DND-41 (cell line): Measurements from ENCODE around the gene EPB41L2.

Source experiments
- ATAC-seq: fragments of 200-7000 bp; cut with Tn5 transposase; 3 replicates; pipeline ENCODE4 v1.9.1; 2021; ENCODE audit warnings: low read depth; ENCODE audit not compliant: insufficient read depth
- DNase-seq: peaks from one replicate; pipeline ENCODE4 v3.0.0-alpha.2; 2020
- H2AFZ ChIP-seq: 2 replicates; pipeline ENCODE4 v1.6.0; 2012; ENCODE audit warnings: low read depth, low read length
- H3K27ac ChIP-seq: 2 replicates; pipeline ENCODE4 v1.5.1; 2012; ENCODE audit warnings: low read length, inconsistent platforms
- H3K27me3 ChIP-seq: fragments of 200-600 bp; sonication (generic); 2 replicates; pipeline ENCODE4 v1.6.0; 2012; ENCODE audit warnings: low read length, mild to moderate bottlenecking, inconsistent platforms; ENCODE audit not compliant: insufficient read depth, poor library complexity
- H3K36me3 ChIP-seq: 2 replicates; pipeline ENCODE4 v1.5.1; 2012; ENCODE audit warnings: low read length, inconsistent platforms; ENCODE audit not compliant: insufficient read depth
- H3K4me1 ChIP-seq: 2 replicates; pipeline ENCODE4 v1.5.1; 2012; ENCODE audit warnings: mild to moderate bottlenecking, low read length; ENCODE audit not compliant: insufficient read depth
- H3K4me2 ChIP-seq: 2 replicates; pipeline ENCODE4 v1.6.0; 2012; ENCODE audit warnings: mild to moderate bottlenecking, moderate library complexity, low read length, inconsistent platforms; ENCODE audit not compliant: insufficient read depth
- H3K4me3 ChIP-seq, 2 experiments: fragments of 200-600 bp in 1 of 2; shearing (Covaris generic) in 1 of 2; 2 replicates each; pipeline ENCODE4 v1.5.1; 2012 to 2016; ENCODE audit warnings: inconsistent platforms in 2 of 2, low read length in 2 of 2, mild to moderate bottlenecking in 2 of 2, low read depth in 1 of 2, moderate library complexity in 1 of 2
- H3K79me2 ChIP-seq: 2 replicates; pipeline ENCODE4 v1.6.0; 2012; ENCODE audit warnings: low read length, inconsistent platforms; ENCODE audit not compliant: insufficient read depth
- H3K9ac ChIP-seq: 2 replicates; pipeline ENCODE4 v1.6.0; 2012; ENCODE audit warnings: low read depth, mild to moderate bottlenecking, inconsistent platforms, low read length, moderate library complexity
- H3K9me3 ChIP-seq: 2 replicates; pipeline ENCODE4 v1.5.1; 2012; ENCODE audit warnings: low read length, moderate library complexity, mild to moderate bottlenecking, inconsistent platforms; ENCODE audit not compliant: insufficient read depth, severe bottlenecking
- H4K20me1 ChIP-seq: 2 replicates; pipeline ENCODE4 v1.6.0; 2012; ENCODE audit warnings: low read length; ENCODE audit not compliant: insufficient read depth
- EZH2 ChIP-seq: IDR thresholded peaks from 3 replicates; pipeline ENCODE4 v1.6.1; 2012; ENCODE audit warnings: borderline replicate concordance, low read depth, mild to moderate bottlenecking, moderate library complexity, low read length, inconsistent platforms; ENCODE audit not compliant: severe bottlenecking
- TF ChIP-seq, protein P1 (sequence below): IDR thresholded peaks from 2 replicates; pipeline ENCODE4 v1.5.1; 2012; ENCODE audit warnings: borderline replicate concordance, low read length, moderate library complexity, mild to moderate bottlenecking; ENCODE audit not compliant: poor library complexity, severe bottlenecking; ENCODE audit errors: extremely low read depth

EPB41L2 gene

GRCh38 chr6:131029626-131030297 lies 33.3 kb downstream of the EPB41L2 start:
- H3K27ac ChIP-seq, result no peak overlapping the region
- H3K9ac ChIP-seq, result no peak overlapping the region
- H3K27me3 ChIP-seq, result no peaks in the 10 kb centered on the region
- no peaks in the 10 kb centered on the region for H3K9me3 ChIP-seq
- ATAC-seq (no peak), DNase-seq (no peak)
- peaks cover 93% of the 10 kb centered on the region for H3K79me2 ChIP-seq
- peaks cover 2% of the 10 kb centered on the region; the same call in 1 of the 2 replicates for H3K36me3 ChIP-seq
- no peak for TF ChIP-seq EZH2
- TF ChIP-seq, protein P1, sequence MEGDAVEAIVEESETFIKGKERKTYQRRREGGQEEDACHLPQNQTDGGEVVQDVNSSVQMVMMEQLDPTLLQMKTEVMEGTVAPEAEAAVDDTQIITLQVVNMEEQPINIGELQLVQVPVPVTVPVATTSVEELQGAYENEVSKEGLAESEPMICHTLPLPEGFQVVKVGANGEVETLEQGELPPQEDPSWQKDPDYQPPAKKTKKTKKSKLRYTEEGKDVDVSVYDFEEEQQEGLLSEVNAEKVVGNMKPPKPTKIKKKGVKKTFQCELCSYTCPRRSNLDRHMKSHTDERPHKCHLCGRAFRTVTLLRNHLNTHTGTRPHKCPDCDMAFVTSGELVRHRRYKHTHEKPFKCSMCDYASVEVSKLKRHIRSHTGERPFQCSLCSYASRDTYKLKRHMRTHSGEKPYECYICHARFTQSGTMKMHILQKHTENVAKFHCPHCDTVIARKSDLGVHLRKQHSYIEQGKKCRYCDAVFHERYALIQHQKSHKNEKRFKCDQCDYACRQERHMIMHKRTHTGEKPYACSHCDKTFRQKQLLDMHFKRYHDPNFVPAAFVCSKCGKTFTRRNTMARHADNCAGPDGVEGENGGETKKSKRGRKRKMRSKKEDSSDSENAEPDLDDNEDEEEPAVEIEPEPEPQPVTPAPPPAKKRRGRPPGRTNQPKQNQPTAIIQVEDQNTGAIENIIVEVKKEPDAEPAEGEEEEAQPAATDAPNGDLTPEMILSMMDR, result no peak
- H3K4me1 ChIP-seq, result no peaks in the 10 kb centered on the region
- no peak overlapping the region for H3K4me3 ChIP-seq
- no peak overlapping the region for H2AFZ ChIP-seq
- no peak overlapping the region for H3K4me2 ChIP-seq
- peaks cover 13% of the 10 kb centered on the region for H4K20me1 ChIP-seq

DNA sequence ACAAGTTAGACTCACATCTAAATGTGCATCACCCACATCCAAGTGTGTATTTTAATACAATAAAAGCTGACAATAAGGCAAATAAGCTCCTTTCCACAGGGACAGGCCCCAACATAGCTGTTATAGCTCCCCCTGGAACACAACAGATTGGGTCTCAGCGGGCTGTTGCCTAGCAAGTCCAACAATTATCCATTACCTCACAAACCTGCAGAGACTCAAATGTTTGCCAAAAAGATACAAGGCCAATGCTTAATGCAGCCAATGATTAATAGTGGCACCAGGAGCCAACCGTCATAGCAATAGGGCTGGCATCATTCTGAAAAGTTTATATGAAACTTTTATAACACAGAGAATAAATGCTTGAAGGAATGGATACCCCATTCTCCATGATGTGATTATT lies 35.7 kb downstream of the EPB41L2 start:
- no peak overlapping the region for H3K9ac ChIP-seq
- TF ChIP-seq EZH2, result no peak
- TF ChIP-seq, protein P1, result no peak

DNA sequence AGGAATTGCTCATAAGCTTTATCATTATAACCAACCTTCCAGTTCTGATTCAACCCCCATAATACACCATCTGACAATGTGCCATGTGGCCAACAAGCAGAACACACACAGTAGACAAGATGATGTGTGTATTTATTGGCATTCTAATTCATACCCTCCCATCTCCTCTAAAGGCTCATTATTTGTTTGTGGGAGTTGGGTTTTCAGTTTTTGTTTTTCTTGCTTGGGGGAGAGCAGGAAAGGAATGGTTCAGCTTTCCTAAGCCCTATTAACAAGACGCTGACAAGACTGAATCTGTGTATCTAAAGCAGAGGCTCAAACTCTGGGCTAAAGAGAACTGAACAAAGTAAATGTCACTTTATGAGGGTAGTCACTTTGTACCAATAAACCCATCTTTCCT lies 36.8 kb downstream of the EPB41L2 start:
- Histone ChIP-seq H3K9ac (no peak overlapping the region), H2AFZ (no peak overlapping the region), H3K4me2 (no peak overlapping the region), H3K79me2 (peaks cover 88% of the 10 kb centered on the region), H3K4me1 (no peaks in the 10 kb centered on the region), H3K27ac (no peak overlapping the region), H3K27me3 (no peaks in the 10 kb centered on the region), H3K36me3 (peaks cover 2% of the 10 kb centered on the region; the same call in 1 of the 2 replicates), H3K9me3 (no peaks in the 10 kb centered on the region), H4K20me1 (peaks cover 18% of the 10 kb centered on the region), H3K4me3 (no peak overlapping the region)
- ATAC-seq (no peak), DNase-seq (no peak)
- no peak for TF ChIP-seq EZH2
- TF ChIP-seq, protein P1, result no peak

More for the DNA sequence above, 35.7 kb downstream of the EPB41L2 start:
- H3K4me1 ChIP-seq, result no peaks in the 10 kb centered on the region
- H3K27ac ChIP-seq, result no peak overlapping the region
- no peaks in the 10 kb centered on the region for H3K9me3 ChIP-seq
- no peak overlapping the region for H3K4me3 ChIP-seq
- H3K36me3 ChIP-seq, result peaks cover 2% of the 10 kb centered on the region; the same call in 1 of the 2 replicates
- H3K27me3 ChIP-seq, result no peaks in the 10 kb centered on the region
- peaks cover 90% of the 10 kb centered on the region for H3K79me2 ChIP-seq
- no peak for ATAC-seq
- H2AFZ ChIP-seq, result no peak overlapping the region
- H3K4me2 ChIP-seq, result no peak overlapping the region
- H4K20me1 ChIP-seq, result peaks cover 18% of the 10 kb centered on the region
- no peak for DNase-seq
